LNCAP (cell line): ENCODE data around the gene ATP9A.

Experiments
- CTCF ChIP-seq: fragments of 450-650 bp; IDR thresholded peaks from 2 replicates; pipeline ENCODE4 v1.5.1; 2017; ENCODE audit warnings: mild to moderate bottlenecking

ATP9A gene

GRCh38 chr20:51712501-51713212 lies 55.5 kb downstream of the ATP9A start:
- TF ChIP-seq CTCF: peak; percentile 19; the same call in 1 of the 2 replicates

GRCh38 chr20:51711426-51711825 lies 56.8 kb downstream of the ATP9A start:
- TF ChIP-seq CTCF: no peak

GRCh38 chr20:51710361-51710894 lies 57.8 kb downstream of the ATP9A start:
- TF ChIP-seq CTCF: no peak

GRCh38 chr20:51705400-51705799 lies 62.8 kb downstream of the ATP9A start:
- TF ChIP-seq CTCF: no peak

- no peak for TF ChIP-seq CTCF
Measured at GRCh38 chr20:51703400-51704287, 64.5 kb downstream of the ATP9A start.

GRCh38 chr20:51702556-51702955 lies 65.6 kb downstream of the ATP9A start:
- no peak for TF ChIP-seq CTCF

GRCh38 chr20:51700809-51701285 lies 67.3 kb downstream of the ATP9A start:
- peak; percentile 64 for TF ChIP-seq CTCF
